GM18511 (cell line): ENCODE measurements around the gene GAB2.
"Not testable (repeated sequence)": the region's sequence is repeated elsewhere in the genome, so short reads cannot be mapped to it uniquely, and the experiment has no call there.

Experiments used
- ATAC-seq: cut with Tn5 transposase; IDR thresholded peaks from one replicate; pipeline ENCODE4 v1.9.1; 2021; ENCODE audit warnings: mild to moderate bottlenecking, moderate library complexity; ENCODE audit not compliant: unreplicated experiment

Gene GAB2

DNA sequence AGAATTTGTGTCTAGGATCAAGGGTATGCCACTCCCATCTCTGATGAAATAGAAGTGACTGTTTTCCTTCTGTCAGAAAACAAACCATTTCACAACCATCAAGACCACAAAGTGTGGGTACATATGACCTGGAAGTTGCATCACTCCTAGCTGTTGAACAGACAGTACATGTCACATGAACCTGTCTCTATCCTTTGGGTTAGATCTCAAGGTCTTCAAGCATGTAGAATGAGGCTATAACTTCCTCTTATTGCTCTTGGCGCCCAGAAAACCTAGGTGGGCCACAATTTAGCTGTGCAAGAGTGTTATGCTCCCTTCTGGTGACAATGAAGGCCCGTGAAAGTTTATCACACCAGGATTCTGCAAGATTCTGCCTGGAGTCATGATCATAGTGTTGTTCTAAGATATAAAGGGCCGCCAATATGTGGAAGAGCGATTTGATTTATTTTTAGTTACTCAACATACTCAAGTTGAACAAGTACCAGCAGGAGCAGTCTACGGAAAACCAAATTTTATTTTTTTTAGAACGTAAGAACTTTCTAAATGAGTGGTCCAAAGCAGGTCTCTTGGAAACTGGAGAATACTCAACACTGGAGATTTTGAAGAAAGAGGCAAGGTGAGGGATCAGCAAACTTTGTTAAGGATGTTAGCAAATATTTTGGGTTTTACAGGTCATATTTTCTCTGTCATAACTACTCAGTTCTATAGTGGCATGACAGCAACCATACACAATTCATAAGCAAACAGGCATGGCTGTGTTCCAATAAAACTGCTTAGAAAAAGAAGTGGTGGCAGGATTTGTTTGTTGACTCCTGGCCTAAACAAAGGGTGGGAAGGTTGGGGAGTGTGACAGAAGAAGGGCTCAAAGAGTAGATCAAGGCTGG lies 127.1 kb downstream of the GAB2 start:
- no peak for ATAC-seq

DNA sequence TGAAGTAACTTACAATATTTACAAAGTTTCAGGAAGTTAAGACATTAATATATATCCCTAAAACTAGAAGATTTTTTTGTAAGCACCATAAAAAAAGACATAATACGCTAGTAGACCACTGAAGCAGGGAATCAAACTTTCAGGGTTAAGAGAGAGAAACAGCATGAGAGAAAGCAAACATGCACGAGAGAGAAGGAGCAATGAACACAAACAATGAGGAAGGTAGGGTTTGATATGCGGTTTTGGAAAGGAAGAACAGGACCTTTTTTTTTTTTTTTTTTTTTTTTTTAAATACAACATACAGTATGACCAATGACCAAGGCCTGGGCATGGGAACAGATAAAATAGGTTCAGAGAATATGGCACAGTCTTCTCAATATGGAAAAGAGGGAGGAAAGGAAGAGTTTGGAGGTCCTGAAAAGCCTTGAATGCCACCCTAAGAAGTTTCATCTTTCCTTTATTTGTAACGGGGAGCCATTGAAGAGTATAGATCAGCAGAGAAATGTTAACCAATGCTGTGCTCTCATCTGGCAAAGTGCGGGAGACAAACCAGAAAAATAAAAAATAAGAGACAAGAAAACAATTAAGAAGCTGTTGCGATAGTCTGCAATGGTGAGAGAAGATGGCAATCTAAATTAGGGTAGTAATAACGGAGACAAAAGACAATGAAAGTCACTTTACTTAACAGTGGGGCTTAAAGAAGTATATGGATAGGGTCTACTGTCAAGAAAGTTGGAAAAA lies 127.9 kb downstream of the GAB2 start:
- no peak for ATAC-seq

DNA sequence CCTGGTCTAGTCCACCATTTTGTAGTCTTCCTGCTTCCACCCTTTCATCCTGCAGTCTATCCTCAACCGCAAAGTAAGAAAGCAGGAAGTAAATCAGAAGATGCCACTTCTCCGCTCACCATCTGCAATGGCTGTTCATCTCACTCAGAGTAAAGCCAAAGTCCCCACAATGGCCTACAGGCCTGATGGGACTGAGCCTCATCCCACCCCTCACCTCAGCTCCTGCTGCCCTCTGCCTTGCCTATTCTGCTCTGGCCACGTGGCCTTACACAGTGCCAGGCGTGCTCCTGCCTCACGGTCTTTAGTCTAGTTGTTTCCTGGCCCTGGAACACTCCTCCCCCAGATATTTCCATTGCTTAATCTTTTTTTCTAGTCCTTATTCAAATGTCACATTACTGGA lies 133.4 kb downstream of the GAB2 start:
- ATAC-seq, result no peak

DNA sequence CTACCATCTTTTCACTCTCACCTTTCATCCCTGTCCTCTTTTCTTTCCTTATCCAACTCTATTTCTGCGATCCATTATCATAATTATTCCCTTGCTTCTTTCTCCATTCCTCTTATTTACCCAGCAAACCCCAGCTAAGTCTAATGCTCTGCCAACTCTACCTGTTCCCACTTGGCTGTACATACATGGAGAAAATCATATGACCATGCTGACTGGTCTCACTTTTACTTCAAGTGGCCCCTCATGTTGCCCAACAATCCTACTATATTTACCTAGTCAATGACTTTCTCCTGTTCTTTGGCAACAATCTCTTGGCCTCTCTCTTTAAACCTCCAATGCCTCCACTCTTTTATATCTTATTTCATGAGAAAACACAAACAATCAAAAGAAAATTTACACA lies 134.8 kb downstream of the GAB2 start:
- no peak for ATAC-seq

DNA sequence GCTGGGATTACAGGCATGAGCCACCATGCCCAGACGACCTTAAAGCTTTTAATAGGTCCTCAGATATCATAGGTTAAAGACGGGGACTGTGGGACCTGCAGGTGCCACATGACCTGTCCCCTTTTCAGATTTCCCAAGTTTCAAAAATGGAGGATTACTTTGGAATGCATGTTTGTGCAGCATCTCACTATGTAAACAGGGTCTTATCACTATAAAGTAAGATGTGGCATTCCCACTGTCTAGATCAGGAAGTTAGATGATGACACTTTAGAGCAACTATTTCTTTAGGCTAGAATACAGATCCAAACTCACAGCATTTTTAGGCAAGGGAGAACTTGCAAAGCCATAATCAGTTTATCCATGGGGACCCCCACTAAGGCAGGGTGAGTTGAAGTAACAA lies 136.1 kb downstream of the GAB2 start:
- no peak for ATAC-seq

DNA sequence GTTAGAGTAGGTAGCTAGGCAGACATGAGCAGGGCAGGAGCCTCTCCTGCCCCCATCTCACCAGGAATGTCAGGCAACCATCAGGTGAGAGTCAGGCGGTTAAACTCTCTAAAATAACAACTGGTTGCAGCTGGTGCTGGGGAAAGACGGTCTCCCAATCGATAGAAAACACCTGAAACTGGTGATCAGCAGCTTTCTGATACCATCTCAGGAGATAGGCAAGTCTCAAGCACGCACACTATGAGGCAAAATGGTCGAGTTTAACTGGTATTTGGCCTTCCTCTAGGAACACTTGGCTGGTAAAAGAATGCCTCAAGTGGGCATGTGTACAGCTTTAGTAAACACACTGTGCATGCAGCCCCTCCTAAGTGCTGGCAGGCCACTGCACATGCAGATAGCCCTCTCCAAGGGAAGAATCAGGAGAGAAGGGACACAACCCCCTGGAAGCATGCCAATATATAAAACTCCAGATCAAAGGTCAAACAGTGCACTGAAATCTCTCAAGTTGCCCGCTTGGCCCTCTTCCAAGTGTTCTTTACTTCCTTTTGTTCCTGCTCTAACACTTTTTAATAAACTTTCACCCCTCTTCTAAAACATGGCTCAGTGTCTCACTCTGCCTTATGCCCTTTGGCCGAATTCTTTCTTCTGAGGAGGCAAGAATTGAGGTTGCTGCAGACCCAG lies 140.2 kb downstream of the GAB2 start:
- no peak for ATAC-seq

DNA sequence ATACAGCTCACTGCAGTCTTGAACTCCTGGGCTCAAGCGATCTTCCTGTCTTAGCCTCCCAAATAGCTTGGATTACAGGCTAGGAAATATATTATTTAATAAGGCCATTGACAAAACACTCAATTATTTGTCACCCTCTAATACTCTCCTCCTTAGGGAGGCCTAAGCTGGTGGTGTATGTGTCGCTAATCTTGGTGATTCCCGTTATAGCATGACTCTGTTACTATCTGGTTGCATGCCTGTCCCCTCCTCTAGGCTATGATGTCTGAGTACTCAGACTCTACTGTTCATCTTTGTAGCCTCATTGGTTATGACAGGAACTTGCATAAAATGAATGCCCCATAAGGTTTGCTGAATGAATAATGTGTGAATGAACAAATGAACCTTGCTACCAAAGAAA lies 141.3 kb downstream of the GAB2 start:
- no peak for ATAC-seq

DNA sequence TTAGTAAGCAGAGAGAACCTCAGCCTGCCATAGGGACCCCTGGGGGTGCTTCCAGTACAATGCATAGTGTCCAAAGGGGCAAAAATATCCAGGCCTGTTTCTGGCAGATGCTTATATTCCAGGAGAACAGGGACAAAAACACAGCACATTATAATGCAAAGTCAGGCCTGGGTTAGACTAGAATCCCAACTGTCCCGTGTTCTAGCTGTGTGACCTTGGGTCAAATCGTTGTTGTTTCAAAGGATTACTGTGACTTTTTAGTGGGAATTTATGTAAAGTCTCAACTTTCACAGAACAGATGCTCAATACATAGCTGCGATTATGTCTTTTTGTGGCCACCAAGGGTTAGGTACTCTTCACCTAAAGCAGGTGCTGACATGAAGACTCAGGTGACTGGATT lies 142.9 kb downstream of the GAB2 start:
- no peak for ATAC-seq

DNA sequence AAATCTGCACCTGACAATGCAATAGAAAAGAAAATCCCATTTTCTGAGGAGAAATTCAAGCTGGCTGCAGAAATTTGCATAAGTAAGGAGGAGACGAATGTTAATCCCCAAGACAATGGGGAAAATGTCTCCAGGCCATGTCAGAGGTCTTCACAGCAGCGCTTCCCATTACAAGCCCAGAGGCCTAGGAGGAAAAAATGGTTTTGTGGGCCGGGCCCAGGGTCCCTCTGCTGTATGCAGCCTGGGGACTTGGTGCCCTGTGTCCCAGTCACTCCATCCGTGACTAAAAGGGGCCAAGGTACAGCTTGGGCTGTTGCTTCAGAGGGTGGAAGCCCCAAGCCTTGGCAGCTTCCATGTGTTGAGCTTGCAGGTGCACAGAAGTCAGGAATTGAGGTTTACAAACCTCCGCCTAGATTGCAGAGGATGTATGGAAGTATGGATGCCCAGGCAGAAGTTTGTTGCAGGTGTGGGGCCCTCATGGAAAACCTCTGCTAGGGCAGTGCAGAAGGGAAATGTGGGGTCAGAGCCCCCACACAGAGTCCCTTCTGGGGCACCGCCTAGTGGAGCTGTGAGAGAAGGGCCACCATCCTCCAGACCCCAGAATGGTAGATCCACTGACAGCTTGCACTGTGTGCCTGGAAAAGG lies 144.9 kb downstream of the GAB2 start:
- ATAC-seq, result not testable (repeated sequence)

DNA sequence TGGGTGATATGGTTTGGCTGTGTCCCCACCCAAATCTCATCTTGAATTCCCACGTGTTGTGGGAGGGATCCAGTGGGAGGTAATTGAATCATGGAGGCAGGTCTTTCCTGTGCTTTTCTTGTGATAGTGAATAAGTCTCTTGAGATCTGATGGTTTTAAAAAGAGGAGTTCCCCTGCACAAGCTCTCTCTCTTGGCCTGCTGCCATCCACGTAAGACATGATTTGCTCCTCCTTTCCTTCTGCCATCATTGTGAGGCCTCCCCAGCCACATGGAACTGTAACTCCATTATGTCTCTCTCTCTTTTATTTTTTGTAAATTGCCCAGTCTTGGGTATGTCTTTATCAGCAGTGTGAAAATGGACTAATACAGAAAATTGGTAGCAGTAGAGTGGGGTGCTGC lies 145.8 kb downstream of the GAB2 start:
- ATAC-seq, result not testable (repeated sequence)

DNA sequence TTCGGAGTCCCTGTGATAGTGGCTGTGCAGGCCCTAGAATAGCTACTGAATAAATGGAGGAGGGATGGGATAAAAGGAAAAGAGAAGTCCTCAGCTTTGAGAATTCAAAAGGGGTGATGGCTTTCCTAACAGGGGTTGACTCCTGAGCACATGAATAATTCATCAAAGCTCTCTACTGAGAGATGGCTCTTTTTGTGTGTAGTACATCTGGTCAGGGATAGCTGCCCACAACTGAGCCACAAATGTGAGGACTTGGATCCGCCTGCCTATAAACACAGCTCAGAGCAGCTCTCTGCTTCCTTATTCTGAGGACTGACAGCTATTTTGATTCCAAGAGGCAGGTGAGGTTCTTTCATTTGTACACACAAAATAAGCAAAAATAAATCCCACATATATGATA lies 146.6 kb downstream of the GAB2 start:
- ATAC-seq, result no peak

DNA sequence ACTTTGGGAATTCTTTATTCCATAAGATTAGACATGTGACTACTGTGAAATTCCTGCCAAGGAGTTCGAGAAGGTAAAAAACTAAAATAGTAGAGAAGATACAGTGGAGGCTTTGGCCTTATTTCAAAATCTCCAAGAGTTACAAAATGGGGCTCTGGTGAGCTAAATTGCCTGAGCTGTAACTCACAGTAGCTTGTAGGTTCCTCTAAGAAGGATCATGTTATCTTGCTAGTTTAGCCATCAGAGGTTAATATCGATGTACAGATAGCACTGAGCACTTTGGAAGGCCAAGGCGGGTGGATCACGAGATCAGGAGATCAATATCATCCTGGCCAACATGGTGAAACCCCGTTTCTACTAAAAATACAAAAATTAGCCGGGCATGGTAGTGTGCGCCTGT lies 147.8 kb downstream of the GAB2 start:
- no peak for ATAC-seq

DNA sequence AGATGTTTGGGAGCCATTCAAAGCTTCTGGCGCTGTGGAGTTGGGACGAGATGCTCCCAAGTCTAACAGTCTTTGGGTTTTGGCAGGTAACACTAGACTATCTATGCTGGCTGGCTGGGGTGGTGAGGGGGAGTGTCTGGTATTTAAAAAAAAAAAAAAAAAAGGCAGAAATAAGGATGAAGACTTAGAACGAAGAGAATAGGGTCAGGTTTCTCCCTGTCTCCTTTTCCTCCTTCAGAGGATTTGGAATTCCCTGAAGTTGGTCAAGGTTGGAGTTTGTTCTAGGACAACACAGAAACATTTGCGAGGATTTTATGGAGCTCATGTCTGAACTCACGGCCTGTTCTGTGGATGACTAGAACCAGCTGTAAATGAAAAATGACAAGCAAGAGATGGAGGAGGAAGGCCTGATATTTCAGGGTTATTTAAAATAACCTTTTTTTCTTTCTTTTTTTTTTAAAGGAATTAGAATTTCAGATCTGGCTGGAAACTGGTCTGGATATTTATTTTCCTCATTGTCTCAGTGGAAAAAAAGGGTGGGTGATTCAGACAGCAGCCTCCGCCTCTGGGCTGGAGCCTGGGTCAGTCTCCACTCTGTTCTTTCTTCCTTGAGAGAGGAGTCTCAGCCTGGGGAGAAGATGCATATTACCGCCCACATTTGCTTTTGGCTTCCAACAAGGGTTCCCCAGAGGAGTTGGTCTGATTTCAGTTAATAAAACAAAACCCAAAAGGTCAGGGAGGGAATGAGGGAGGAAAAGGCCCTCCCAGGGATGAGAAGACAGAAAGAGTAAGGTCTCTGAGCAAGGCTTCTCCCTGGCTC lies 148.8 kb downstream of the GAB2 start:
- ATAC-seq, result no peak

DNA sequence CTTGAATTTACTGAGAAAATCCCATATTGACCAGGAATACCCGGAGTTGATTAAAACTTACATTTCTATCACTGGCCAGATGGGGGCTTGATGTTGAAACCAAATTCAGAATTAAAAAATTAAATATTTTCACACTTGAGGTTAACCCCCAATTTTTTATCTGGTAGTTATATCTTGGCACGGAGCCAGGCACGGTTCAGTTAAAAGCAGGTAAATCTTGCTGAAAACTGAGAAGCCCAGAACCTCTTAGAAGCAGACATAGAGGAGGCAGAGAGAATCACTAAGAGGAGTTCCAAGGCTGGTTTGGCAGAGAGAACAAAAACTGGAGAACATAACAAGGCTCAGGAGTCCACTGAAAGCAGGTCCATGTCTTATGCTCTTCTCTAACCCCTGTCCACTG lies 151.2 kb downstream of the GAB2 start:
- no peak for ATAC-seq

DNA sequence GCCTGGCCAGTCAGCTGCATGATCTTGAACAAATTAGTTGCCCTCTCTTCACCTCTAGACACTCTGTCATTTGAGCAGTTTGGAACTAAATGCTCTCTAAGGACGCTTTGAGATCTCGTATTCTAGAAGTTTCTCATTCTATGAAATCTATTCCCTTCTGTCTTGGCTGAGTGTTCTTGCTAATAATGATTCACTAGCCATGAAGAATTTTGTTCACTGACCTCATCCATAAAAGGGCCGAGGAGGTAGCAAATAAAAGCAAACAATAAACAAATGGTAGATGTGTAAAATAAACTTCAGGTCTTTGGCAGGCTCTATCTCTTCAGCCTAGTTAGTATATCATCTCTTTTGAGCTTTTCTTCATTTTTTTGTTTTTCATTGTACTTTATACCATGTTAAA lies 152.3 kb downstream of the GAB2 start:
- no peak for ATAC-seq

DNA sequence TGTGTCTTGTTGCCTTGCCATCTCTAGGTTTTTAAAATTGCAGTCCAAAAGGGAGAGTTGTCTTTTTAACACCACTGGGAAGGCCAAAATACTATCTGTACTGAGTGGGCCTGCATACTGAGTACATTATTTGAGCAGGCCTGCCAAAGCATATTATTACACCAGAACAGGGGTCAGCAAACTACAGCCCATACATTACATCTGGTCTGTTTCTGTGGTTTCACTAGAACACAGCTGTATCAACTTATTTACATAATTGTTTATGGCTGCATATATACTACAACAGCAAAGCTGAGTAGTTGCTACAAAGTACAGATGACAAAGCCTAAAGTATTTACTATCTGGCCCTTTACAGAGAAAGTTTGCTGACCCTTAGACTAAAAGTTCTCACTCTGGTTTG lies 154.9 kb downstream of the GAB2 start:
- no peak for ATAC-seq

DNA sequence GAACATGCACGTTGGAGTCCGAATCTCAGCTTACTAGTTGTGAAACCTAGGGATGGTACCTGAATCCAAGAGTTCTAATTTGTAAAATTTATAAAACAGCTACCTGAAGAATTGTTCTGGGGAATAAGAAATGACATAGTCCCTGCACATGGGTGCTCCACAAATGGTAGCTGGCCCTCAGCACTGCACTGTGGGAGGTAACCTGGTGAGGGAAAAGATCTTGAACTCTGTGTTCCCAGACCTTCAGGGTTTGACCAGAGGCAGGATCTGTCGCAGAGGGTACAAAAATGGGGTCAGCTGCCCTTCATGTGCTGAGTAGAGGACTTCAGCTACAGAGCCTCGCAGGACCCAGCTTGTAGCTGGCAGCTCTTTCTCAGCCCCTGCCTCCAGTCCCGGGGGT lies 155.4 kb downstream of the GAB2 start:
- ATAC-seq, result no peak

DNA sequence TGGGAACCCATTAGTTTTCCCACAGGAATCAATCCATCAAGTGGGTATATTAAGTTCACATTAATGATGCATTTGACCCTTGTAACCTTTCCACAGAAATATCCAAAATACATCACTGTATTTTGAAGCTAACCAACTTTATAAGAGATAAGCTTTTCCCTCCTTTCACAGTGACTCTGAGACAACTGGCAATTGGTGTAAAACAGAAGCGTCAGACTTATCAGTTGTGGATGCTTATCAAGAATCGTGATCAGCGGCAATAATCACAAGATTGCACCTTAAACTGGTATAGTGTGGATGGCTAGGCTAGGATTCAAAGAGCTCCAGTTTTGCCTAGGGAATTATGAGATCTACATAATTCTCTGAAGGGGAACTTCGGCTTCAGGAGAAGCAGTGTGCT lies 155.8 kb downstream of the GAB2 start:
- ATAC-seq, result no peak

DNA sequence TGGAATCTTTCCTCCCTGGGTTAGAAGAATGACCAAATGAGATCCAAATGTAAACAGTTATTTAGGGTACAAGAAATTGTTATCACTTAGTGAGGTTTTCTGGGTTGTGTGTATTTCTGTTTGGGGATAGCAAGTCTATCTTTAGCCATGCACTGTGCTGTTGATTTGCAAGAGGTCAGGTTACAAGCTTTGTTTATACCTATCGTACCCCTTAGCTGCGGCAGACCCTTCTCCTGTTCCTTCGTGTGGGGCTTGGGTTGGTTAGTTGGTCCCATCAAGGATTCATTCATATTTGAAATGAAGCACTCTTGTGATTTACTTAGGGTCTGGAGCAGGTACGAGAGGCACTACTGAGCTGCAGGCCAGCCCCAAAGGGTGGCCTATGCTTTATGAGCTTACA lies 156.3 kb downstream of the GAB2 start:
- ATAC-seq, result no peak

DNA sequence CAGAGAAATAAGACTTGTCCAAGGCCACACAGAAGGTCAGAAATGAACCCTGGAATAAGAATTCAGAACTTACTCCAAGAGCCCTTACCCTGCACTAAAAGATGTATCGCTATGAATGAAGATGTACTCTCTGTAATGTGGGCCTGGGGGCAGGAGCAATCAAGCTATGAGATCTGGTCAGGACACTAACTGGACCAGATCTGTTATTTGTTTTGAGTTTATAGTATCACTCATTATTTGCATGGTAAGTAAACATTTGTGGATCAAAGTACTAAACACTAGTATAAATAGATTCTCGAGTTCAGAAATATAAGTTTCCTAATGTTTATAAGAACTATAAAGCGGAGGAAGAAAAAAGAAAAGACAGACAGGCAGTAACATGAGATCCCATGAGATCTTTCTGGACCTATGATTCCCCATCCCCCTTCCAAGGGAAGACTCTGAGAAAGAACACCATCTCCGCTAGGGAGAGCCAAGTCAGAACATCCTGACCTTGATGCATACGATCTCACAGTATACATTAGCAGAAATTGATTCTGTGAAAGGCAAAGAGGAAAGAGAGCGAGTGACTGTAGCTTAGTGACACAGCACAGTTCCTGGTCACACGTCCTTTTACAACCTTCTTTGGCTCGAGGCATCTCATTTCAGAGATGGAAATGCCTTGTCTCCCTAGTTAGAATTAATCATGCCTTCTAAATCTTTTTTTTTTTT lies 157.7 kb downstream of the GAB2 start:
- ATAC-seq, result no peak
